GM18909 (cell line): Measurements from ENCODE around the gene EID2B.

ENCODE experiments used
- ATAC-seq: cut with Tn5 transposase; IDR thresholded peaks from one replicate; pipeline ENCODE4 v1.9.1; 2021; ENCODE audit warnings: mild to moderate bottlenecking; ENCODE audit not compliant: unreplicated experiment, poor library complexity

EID2B gene

GRCh38 chr19:39533791-39534190, 1.1 kb upstream of the EID2B start:
- ATAC-seq = no peak

GRCh38 chr19:39533003-39533512, 406 bp upstream of the EID2B start:
- no peak for ATAC-seq

GRCh38 chr19:39531834-39532232, 819 bp downstream of the EID2B start:
- no peak for ATAC-seq

- no peak for ATAC-seq
These were observed 7.4 kb downstream of the EID2B start for GRCh38 chr19:39525205-39525604.

GRCh38 chr19:39524495-39524894, 8.2 kb downstream of the EID2B start:
- no peak for ATAC-seq

GRCh38 chr19:39520541-39521484, 11.8 kb downstream of the EID2B start:
- no peak for ATAC-seq

- no peak for ATAC-seq
These were observed 13.7 kb downstream of the EID2B start for GRCh38 chr19:39518975-39519374.

GRCh38 chr19:39518458-39518857, 14.2 kb downstream of the EID2B start:
- ATAC-seq = no peak

GRCh38 chr19:39517432-39517831, 15.2 kb downstream of the EID2B start:
- no peak for ATAC-seq

GRCh38 chr19:39516270-39516669, 16.4 kb downstream of the EID2B start:
- no peak for ATAC-seq

- ATAC-seq = no peak
These were observed 17.0 kb downstream of the EID2B start for GRCh38 chr19:39515551-39516191.

- ATAC-seq = no peak
These were observed 17.7 kb downstream of the EID2B start, which contains the start of gene SELENOV for GRCh38 chr19:39514840-39515550. TSS of gene SELENOV (plus strand) at chr19:39515139. CDS start at chr19:39515213, 74 bp downstream.

GRCh38 chr19:39512988-39513387, 19.7 kb downstream of the EID2B start:
- ATAC-seq = no peak

- ATAC-seq = no peak
These were observed 23.4 kb downstream of the EID2B start for GRCh38 chr19:39509233-39509632.

GRCh38 chr19:39508629-39509028, 24.0 kb downstream of the EID2B start:
- ATAC-seq = no peak

- ATAC-seq = no peak
These were observed 24.8 kb downstream of the EID2B start for GRCh38 chr19:39507715-39508364.

- ATAC-seq = no peak
These were observed 25.5 kb downstream of the EID2B start for GRCh38 chr19:39506944-39507714.

- no peak for ATAC-seq
These were observed 26.1 kb downstream of the EID2B start for GRCh38 chr19:39506598-39506943.

- ATAC-seq = no peak
These were observed 29.8 kb downstream of the EID2B start for GRCh38 chr19:39502640-39503417.
